HFFc6 (cell line): ENCODE measurements around the gene FKBP7. TPM values are rescaled to one million over a fixed set of nuclear protein-coding genes. Genes with fewer than 3 reads are reported as not detected.

Source experiments
- DNase-seq: peaks from one replicate; pipeline ENCODE4 v3.0.0-alpha.2; 2018
- H3K27ac Mint-ChIP-seq: 2 replicates; pipeline ENCODE4 v1.8.0; 2020; ENCODE audit warnings: mild to moderate bottlenecking, mixed read lengths
- H3K27me3 Mint-ChIP-seq: 2 replicates; pipeline ENCODE4 v1.8.0; 2021; ENCODE audit warnings: mild to moderate bottlenecking, moderate library complexity, mixed read lengths; ENCODE audit not compliant: insufficient read depth
- H3K36me3 Mint-ChIP-seq: 2 replicates; pipeline ENCODE4 v1.8.0; 2021; ENCODE audit warnings: low read depth, mixed read lengths
- H3K4me1 Mint-ChIP-seq: 2 replicates; pipeline ENCODE4 v1.8.0; 2020; ENCODE audit warnings: low read depth, mixed read lengths
- H3K4me3 Mint-ChIP-seq: 2 replicates; pipeline ENCODE4 v1.8.0; 2020; ENCODE audit warnings: mild to moderate bottlenecking, moderate library complexity, mixed read lengths
- H3K9me3 Mint-ChIP-seq: 2 replicates; pipeline ENCODE4 v1.8.0; 2020; ENCODE audit warnings: mild to moderate bottlenecking, mixed read lengths
- total RNA-seq, 6 experiments: library from RNA; stranded (reverse); fragmentation: NEBNext Ultra II Directional; extraction: Animal tissue kit (Norgen Biotek cat#: 25700); gene quantifications; 2 replicates in 1 of 6; 3 replicates in 5 of 6; pipeline ENCODE4 v1.2.3, GENCODE V29; 2021
- TF ChIP-seq, protein P1 (sequence below): fragments of 200-600 bp; sonication (generic); IDR thresholded peaks from 2 replicates; pipeline ENCODE4 v1.5.0; 2021; ENCODE audit warnings: antibody characterized with exemption, mild to moderate bottlenecking

Gene FKBP7
- total RNA-seq, 6 experiments from 2014 or later = 36.3 to 51.9 (median 43.7) TPM

DNA sequence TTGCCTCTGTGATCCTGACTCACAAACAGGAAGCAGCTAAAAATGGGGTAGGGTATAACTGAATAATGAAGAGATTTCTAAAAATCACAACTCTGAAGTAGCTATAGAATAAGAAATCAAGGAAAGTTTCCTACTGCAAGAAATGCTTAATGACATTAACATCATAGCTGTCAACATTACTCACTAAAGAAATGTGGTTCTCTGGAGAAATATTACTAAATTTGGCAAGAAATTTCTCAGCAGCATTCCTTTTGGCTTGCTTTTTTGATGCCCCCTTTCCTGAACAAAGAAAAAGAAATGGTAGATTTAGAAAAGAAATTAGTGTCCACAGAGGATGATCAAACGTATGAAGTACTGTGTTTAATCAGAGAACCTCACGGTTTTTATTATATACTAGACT, 37.0 kb downstream of the FKBP7 start:
- H3K27me3 Mint-ChIP-seq = no peaks in the 10 kb centered on the region
- H3K9me3 Mint-ChIP-seq = no peaks in the 10 kb centered on the region
- peaks cover 30% of the 10 kb centered on the region for H3K36me3 Mint-ChIP-seq
- TF ChIP-seq, protein P1, sequence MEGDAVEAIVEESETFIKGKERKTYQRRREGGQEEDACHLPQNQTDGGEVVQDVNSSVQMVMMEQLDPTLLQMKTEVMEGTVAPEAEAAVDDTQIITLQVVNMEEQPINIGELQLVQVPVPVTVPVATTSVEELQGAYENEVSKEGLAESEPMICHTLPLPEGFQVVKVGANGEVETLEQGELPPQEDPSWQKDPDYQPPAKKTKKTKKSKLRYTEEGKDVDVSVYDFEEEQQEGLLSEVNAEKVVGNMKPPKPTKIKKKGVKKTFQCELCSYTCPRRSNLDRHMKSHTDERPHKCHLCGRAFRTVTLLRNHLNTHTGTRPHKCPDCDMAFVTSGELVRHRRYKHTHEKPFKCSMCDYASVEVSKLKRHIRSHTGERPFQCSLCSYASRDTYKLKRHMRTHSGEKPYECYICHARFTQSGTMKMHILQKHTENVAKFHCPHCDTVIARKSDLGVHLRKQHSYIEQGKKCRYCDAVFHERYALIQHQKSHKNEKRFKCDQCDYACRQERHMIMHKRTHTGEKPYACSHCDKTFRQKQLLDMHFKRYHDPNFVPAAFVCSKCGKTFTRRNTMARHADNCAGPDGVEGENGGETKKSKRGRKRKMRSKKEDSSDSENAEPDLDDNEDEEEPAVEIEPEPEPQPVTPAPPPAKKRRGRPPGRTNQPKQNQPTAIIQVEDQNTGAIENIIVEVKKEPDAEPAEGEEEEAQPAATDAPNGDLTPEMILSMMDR = no peak
- DNase-seq = no peak
- no peak overlapping the region for H3K27ac Mint-ChIP-seq
- H3K4me1 Mint-ChIP-seq = no peaks in the 10 kb centered on the region
- no peak overlapping the region for H3K4me3 Mint-ChIP-seq

DNA sequence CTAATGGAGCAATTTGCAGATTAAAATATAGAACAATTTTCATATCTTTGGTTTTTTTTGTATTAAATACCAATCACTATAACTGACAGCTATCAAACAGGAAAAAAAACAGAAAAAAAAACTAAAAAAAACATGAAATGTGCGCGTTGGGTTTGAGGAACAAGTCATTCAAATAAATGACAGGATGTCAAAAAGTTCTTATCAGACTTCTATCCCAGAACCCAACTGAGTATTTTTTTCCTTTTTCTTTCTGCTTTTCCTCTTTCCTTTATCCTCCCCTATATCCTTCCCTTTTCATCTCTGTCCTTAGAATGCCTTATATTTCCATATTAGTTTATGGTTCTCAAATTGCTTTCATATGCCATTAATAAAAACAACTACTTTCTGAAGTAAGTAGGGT, 41.7 kb downstream of the FKBP7 start:
- Mint-ChIP-seq H3K4me1 (no peaks in the 10 kb centered on the region), H3K27me3 (no peaks in the 10 kb centered on the region), H3K27ac (no peak overlapping the region), H3K4me3 (no peak overlapping the region), H3K36me3 (peaks cover 30% of the 10 kb centered on the region), H3K9me3 (no peaks in the 10 kb centered on the region)
- TF ChIP-seq, protein P1 = no peak
- no peak for DNase-seq

DNA sequence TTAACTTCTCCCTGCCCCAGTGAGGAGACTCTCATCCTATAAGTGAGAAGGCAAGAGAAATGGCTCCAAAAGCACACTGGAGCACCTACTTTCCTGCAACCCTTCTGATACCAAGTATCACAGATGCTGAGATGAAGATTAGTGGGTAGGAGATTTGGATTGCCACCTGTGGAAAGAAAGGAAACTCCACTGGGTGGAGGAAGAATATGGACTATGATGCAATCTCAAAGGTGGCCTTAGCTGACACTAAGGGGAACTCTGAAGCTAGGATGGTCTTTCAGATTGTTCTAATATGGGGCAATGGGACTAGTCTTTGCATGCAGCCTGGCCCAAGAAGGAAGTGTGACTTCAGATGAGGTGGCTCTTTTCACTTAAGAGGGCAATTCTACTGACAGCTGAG, 49.1 kb downstream of the FKBP7 start:
- TF ChIP-seq, protein P1 = no peak
- Mint-ChIP-seq H3K36me3 (peaks cover 34% of the 10 kb centered on the region), H3K4me3 (no peak overlapping the region), H3K27ac (no peak overlapping the region), H3K9me3 (no peaks in the 10 kb centered on the region; the same call in 1 of the 2 replicates), H3K27me3 (no peaks in the 10 kb centered on the region), H3K4me1 (peaks cover 14% of the 10 kb centered on the region)
- DNase-seq = no peak

DNA sequence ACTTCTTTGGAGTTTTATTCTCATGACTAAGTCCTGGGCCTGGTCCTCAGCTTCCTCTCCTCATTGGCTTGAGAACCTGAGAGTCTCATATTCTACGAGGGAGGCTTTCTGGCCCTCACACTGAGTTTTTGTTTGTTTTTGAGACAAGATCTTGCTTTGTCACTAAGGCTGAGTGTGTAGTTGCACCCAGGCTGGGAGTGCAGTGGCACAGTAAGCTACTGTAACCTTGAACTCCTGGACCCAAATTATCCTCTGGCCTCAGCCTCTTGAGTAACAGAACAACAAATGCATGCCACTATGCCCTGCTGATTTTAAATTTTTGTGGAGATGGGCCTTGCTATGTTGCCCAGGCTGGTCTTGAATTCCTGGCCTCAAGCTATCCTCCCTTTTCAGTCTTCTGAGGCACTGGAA, 50.0 kb downstream of the FKBP7 start:
- Mint-ChIP-seq H3K27me3 (no peaks in the 10 kb centered on the region), H3K27ac (no peak overlapping the region), H3K4me3 (no peak overlapping the region), H3K4me1 (peaks cover 14% of the 10 kb centered on the region), H3K9me3 (no peaks in the 10 kb centered on the region; the same call in 1 of the 2 replicates), H3K36me3 (peaks cover 34% of the 10 kb centered on the region)
- TF ChIP-seq, protein P1 = no peak
- no peak for DNase-seq

DNA sequence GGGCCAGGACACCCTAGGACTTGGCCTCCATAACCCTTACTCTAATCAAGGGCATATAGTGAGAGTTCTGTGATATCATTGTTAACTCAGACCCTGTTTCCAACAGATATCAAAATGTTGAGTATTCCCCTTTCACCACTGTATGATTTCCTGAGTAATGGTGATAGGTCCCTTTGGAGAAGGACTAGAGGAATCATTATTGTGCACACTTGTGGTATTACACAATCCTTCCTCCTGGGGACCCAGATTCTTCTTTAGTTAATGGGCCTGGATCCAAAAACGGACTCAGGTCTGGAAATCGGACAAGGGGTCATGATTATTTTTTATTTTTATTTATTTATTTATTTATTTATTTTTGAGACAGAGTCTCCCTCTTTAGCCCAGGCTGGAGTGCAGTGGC, 50.9 kb downstream of the FKBP7 start:
- Mint-ChIP-seq H3K9me3 (no peaks in the 10 kb centered on the region; the same call in 1 of the 2 replicates), H3K27me3 (no peaks in the 10 kb centered on the region), H3K27ac (no peak overlapping the region), H3K4me1 (peaks cover 14% of the 10 kb centered on the region), H3K36me3 (peaks cover 30% of the 10 kb centered on the region), H3K4me3 (no peak overlapping the region)
- TF ChIP-seq, protein P1 = no peak
- DNase-seq = no peak

DNA sequence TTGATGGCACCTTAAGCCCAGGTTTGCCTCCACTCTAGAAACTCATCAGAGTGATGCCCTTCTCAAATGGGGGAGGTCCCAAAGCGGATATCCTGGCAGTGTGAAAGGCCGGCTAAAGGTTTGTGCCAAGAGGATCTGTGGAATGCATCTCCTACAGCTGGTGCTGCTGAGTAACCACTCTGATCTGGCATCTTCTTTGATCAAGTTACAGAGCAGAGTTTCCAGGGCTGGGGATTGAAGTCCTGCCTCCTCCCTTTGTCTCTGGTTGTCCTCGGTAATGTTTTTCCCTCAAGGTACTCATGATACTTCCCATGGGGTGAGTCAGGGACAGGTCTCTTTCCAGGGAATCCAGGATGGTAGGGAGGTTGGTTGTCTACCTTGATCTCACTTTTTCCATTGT, 52.0 kb downstream of the FKBP7 start:
- Mint-ChIP-seq H3K4me3 (no peak overlapping the region), H3K36me3 (peaks cover 23% of the 10 kb centered on the region), H3K9me3 (no peaks in the 10 kb centered on the region; the same call in 1 of the 2 replicates), H3K4me1 (peaks cover 14% of the 10 kb centered on the region), H3K27me3 (no peaks in the 10 kb centered on the region), H3K27ac (peak overlapping the region; percentile 17; the same call in 1 of the 2 replicates)
- peak; percentile 13 for DNase-seq
- TF ChIP-seq, protein P1 = no peak
